HEK293T (cell line): Measurements from ENCODE around the gene LRRC7.
A peak's percentile ranks its signal among the peaks of the same experiment; 100 is the strongest.

ENCODE experiments used
- CTCF ChIA-PET: fragments of 350-600 bp; formaldehyde crosslinking; extraction: SDS; loops from one replicate; lab custom pipeline; 2021; ENCODE audit warnings: antibody characterized with exemption, inconsistent platforms; lab: Yijun Ruan, JAX
- POLR2A ChIA-PET: fragments of 350-600 bp; formaldehyde crosslinking; extraction: SDS; loops from one replicate; lab custom pipeline; 2020; ENCODE audit warnings: antibody characterized with exemption, inconsistent platforms; lab: Yijun Ruan, JAX
- DNase-seq: peaks from one replicate; pipeline ENCODE4 v3.0.0; 2012; ENCODE audit warnings: mixed read lengths; ENCODE audit errors: extremely low spot score
- ARNT ChIP-seq: fragments of 450-650 bp; IDR thresholded peaks from 2 replicates; pipeline ENCODE4 v1.6.1; 2017; ENCODE audit warnings: mild to moderate bottlenecking
- BHLHE40 ChIP-seq: fragments of 450-650 bp; IDR thresholded peaks from 2 replicates; pipeline ENCODE4 v1.6.1; 2016; ENCODE audit warnings: mild to moderate bottlenecking, moderate library complexity, borderline replicate concordance
- CTBP1 ChIP-seq: fragments of 450-650 bp; IDR thresholded peaks from 2 replicates; pipeline ENCODE4 v1.6.1; 2016; ENCODE audit warnings: borderline replicate concordance
- ELF4 ChIP-seq: fragments of 450-650 bp; IDR thresholded peaks from 2 replicates; pipeline ENCODE4 v1.6.1; 2017; ENCODE audit warnings: antibody characterized with exemption
- FOXA1 ChIP-seq: fragments of 450-650 bp; IDR thresholded peaks from 2 replicates; pipeline ENCODE4 v1.6.1; 2016; ENCODE audit warnings: mild to moderate bottlenecking
- FOXK2 ChIP-seq: fragments of 450-650 bp; IDR thresholded peaks from 2 replicates; pipeline ENCODE4 v1.6.1; 2016; ENCODE audit warnings: mild to moderate bottlenecking
- FOXM1 ChIP-seq: fragments of 450-650 bp; IDR thresholded peaks from 2 replicates; pipeline ENCODE4 v1.6.1; 2017; ENCODE audit warnings: mild to moderate bottlenecking, borderline replicate concordance
- HDGF ChIP-seq: fragments of 450-650 bp; IDR thresholded peaks from 2 replicates; pipeline ENCODE4 v1.6.1; 2017; ENCODE audit warnings: antibody characterized with exemption, borderline replicate concordance
- L3MBTL2 ChIP-seq: fragments of 450-650 bp; conservative IDR thresholded peaks from 2 replicates; pipeline ENCODE4 v1.6.1; 2016; ENCODE audit warnings: mild to moderate bottlenecking
- LEF1 ChIP-seq: fragments of 450-650 bp; IDR thresholded peaks from 2 replicates; pipeline ENCODE4 v1.6.1; 2017; ENCODE audit warnings: mild to moderate bottlenecking, borderline replicate concordance
- NFRKB ChIP-seq: fragments of 450-650 bp; IDR thresholded peaks from 2 replicates; pipeline ENCODE4 v1.6.1; 2016; ENCODE audit warnings: mild to moderate bottlenecking, moderate library complexity
- PKNOX1 ChIP-seq: fragments of 450-650 bp; IDR thresholded peaks from 2 replicates; pipeline ENCODE4 v1.6.1; 2016
- SP1 ChIP-seq: fragments of 450-650 bp; IDR thresholded peaks from 2 replicates; pipeline ENCODE4 v1.6.1; 2017
- SUZ12 ChIP-seq: fragments of 450-650 bp; IDR thresholded peaks from 2 replicates; pipeline ENCODE4 v1.6.1; 2016; ENCODE audit warnings: mild to moderate bottlenecking
- TARDBP ChIP-seq: fragments of 450-650 bp; IDR thresholded peaks from 2 replicates; pipeline ENCODE4 v1.6.1; 2016
- ZNF384 ChIP-seq: fragments of 450-650 bp; IDR thresholded peaks from 2 replicates; pipeline ENCODE4 v1.6.1; 2016

Gene LRRC7

GRCh38 chr1:70112838-70113237 lies 545.1 kb downstream of the LRRC7 start:
- DNase-seq = peak; percentile 29
- TF ChIP-seq TARDBP (no peak), ELF4 (no peak), SP1 (no peak)
- CTCF ChIA-PET = no interaction called here
- POLR2A ChIA-PET = no interaction called here

GRCh38 chr1:70115315-70115714 lies 547.6 kb downstream of the LRRC7 start:
- POLR2A ChIA-PET = no interaction called here
- CTCF ChIA-PET = no interaction called here
- TF ChIP-seq ELF4 = no peak
- TF ChIP-seq L3MBTL2 = no peak
- no peak for TF ChIP-seq ZNF384
- TF ChIP-seq ARNT = no peak
- TF ChIP-seq BHLHE40 = no peak
- no peak for TF ChIP-seq NFRKB
- no peak for TF ChIP-seq CTBP1
- TF ChIP-seq TARDBP = no peak
- TF ChIP-seq FOXM1 = no peak
- TF ChIP-seq PKNOX1 = no peak
- TF ChIP-seq LEF1 = no peak
- no peak for TF ChIP-seq HDGF
- no peak for TF ChIP-seq FOXK2
- no peak for DNase-seq

- TF ChIP-seq TARDBP (no peak), NFRKB (no peak), HDGF (no peak), ZNF384 (no peak), LEF1 (no peak), BHLHE40 (no peak), SUZ12 (no peak), CTBP1 (no peak), ARNT (no peak), FOXK2 (no peak), PKNOX1 (no peak), L3MBTL2 (no peak), SP1 (no peak), ELF4 (no peak), FOXM1 (no peak), FOXA1 (no peak)
- ChIA-PET POLR2A (no interaction called here), CTCF (interaction anchor here (0.7 kb wide), 1 partner anchor 201 kb away, joined by 4 read pairs; no protein-coding TSS in a partner anchor)
- no peak for DNase-seq
Measured at GRCh38 chr1:70117046-70117445, 549.3 kb downstream of the LRRC7 start.

- CTCF ChIA-PET = interaction anchor here (1.2 kb wide), 1 partner anchor 9 kb away, joined by 3 read pairs; no protein-coding TSS in a partner anchor
- no peak for TF ChIP-seq TARDBP
- no peak for TF ChIP-seq ELF4
- TF ChIP-seq FOXK2 = no peak
- TF ChIP-seq FOXA1 = no peak
- TF ChIP-seq ZNF384 = no peak
- no peak for TF ChIP-seq BHLHE40
- TF ChIP-seq SUZ12 = no peak
- no peak for TF ChIP-seq SP1
- no peak for TF ChIP-seq HDGF
- TF ChIP-seq FOXM1 = no peak
- TF ChIP-seq CTBP1 = no peak
- POLR2A ChIA-PET = no interaction called here
- DNase-seq = no peak
Measured at GRCh38 chr1:70134148-70134547, 566.4 kb downstream of the LRRC7 start.

- TF ChIP-seq FOXM1 (no peak), NFRKB (no peak), TARDBP (no peak), SP1 (no peak), HDGF (no peak), ARNT (no peak), LEF1 (no peak), BHLHE40 (no peak), PKNOX1 (no peak), ZNF384 (no peak), CTBP1 (no peak)
- DNase-seq = no peak
- ChIA-PET POLR2A (no interaction called here), CTCF (no interaction called here)
Measured at GRCh38 chr1:70140343-70140742, 572.6 kb downstream of the LRRC7 start.

GRCh38 chr1:70140894-70141293 lies 573.2 kb downstream of the LRRC7 start:
- CTCF ChIA-PET = no interaction called here
- POLR2A ChIA-PET = no interaction called here
- no peak for DNase-seq
- no peak for TF ChIP-seq SUZ12
- TF ChIP-seq PKNOX1 = no peak
- no peak for TF ChIP-seq CTBP1
- TF ChIP-seq NFRKB = no peak
- no peak for TF ChIP-seq FOXA1
- TF ChIP-seq ELF4 = no peak
- TF ChIP-seq ZNF384 = no peak
- TF ChIP-seq FOXM1 = no peak
- TF ChIP-seq SP1 = no peak
- TF ChIP-seq TARDBP = no peak
- TF ChIP-seq L3MBTL2 = no peak
- TF ChIP-seq ARNT = no peak
- TF ChIP-seq BHLHE40 = no peak
- TF ChIP-seq LEF1 = no peak
- no peak for TF ChIP-seq FOXK2
- TF ChIP-seq HDGF = no peak
